Activated CD4-positive, alpha-beta T cell treated with anti-CD3 and anti-CD28 coated beads, Interleukin-2, amount 10 ng/mL, durations not matched to agents 7 days and 5 days (primary cell): Measurements from ENCODE around the gene POMC. TPM values are rescaled to one million over a fixed set of nuclear protein-coding genes. Genes with fewer than 3 reads are reported as not detected.
"Not testable (repeated sequence)": the region's sequence is repeated elsewhere in the genome, so short reads cannot be mapped to it uniquely, and the experiment has no call there.

Experiments used
- CTCF ChIA-PET: fragments of 350-600 bp; sonication (Branson Sonifier 250); formaldehyde crosslinking; loops from one replicate; lab custom pipeline; 2021; ENCODE audit warnings: antibody characterized with exemption; lab: Charles Lee
- POLR2A ChIA-PET: fragments of 350-600 bp; sonication (Branson Sonifier 250); formaldehyde crosslinking; loops from one replicate; lab custom pipeline; 2021; ENCODE audit warnings: antibody characterized with exemption; lab: Charles Lee
- DNase-seq: peaks from one replicate; pipeline ENCODE4 v3.0.0-alpha.2; 2020
- H3K27ac Mint-ChIP-seq: one replicate; pipeline ENCODE4 v1.8.0; 2021; ENCODE audit warnings: mild to moderate bottlenecking, moderate library complexity, mixed read lengths
- H3K27me3 Mint-ChIP-seq: one replicate; pipeline ENCODE4 v1.8.0; 2021; ENCODE audit warnings: mixed read lengths
- H3K36me3 Mint-ChIP-seq: one replicate; pipeline ENCODE4 v1.8.0; 2021; ENCODE audit warnings: low read depth, mixed read lengths
- H3K4me1 Mint-ChIP-seq: one replicate; pipeline ENCODE4 v1.8.0; 2021; ENCODE audit warnings: mixed read lengths
- H3K4me3 Mint-ChIP-seq: one replicate; pipeline ENCODE4 v1.8.0; 2021; ENCODE audit warnings: mild to moderate bottlenecking, moderate library complexity, mixed read lengths
- H3K9me3 Mint-ChIP-seq: one replicate; pipeline ENCODE4 v1.8.0; 2021; ENCODE audit warnings: mixed read lengths
- total RNA-seq, 2 experiments: library from RNA; stranded (reverse); gene quantifications; one replicate each; pipeline ENCODE4 v1.2.3, GENCODE V29; 2021

Gene POMC
- total RNA-seq, 2 experiments from 2014 or later = 4.1 to 5.0 TPM

DNA sequence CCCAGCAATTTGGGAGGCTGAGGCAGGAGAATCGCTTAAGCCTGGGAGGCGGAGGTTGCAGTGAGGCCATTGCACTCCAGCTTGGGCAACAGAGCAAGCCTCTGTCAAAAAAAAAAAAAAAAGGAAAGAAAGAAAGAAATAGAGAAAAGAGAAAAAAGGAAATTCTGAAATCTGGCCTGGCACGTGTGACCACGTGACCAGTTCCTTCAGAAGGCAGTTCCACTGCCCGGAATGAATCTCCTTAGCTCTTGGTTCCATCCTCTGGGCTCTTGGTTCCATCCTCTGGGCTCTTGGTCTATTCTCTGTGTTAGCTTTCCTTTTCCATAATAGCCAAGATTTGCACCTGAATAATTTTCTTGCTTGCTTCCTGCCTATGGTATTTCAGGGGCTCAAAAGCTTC lies 5.3 kb upstream of the POMC start:
- Mint-ChIP-seq H3K27me3 (peaks cover 53% of the 10 kb centered on the region), H3K27ac (no peak overlapping the region), H3K4me3 (no peak overlapping the region), H3K4me1 (peaks cover 10% of the 10 kb centered on the region), H3K9me3 (no peaks in the 10 kb centered on the region), H3K36me3 (no peaks in the 10 kb centered on the region)
- DNase-seq = no peak
- ChIA-PET CTCF (interaction anchor here (0.7 kb wide), 1 partner anchor 326 kb away, joined by 6 read pairs; no protein-coding TSS in a partner anchor), POLR2A (no interaction called here)

GRCh38 chr2:25170888-25171287 lies 2.5 kb upstream of the POMC start:
- Mint-ChIP-seq H3K27ac (no peak overlapping the region), H3K4me1 (peaks cover 25% of the 10 kb centered on the region), H3K36me3 (no peaks in the 10 kb centered on the region), H3K27me3 (peaks cover 62% of the 10 kb centered on the region), H3K4me3 (no peak overlapping the region), H3K9me3 (no peaks in the 10 kb centered on the region)
- DNase-seq = no peak
- ChIA-PET POLR2A (no interaction called here), CTCF (no interaction called here)

DNA sequence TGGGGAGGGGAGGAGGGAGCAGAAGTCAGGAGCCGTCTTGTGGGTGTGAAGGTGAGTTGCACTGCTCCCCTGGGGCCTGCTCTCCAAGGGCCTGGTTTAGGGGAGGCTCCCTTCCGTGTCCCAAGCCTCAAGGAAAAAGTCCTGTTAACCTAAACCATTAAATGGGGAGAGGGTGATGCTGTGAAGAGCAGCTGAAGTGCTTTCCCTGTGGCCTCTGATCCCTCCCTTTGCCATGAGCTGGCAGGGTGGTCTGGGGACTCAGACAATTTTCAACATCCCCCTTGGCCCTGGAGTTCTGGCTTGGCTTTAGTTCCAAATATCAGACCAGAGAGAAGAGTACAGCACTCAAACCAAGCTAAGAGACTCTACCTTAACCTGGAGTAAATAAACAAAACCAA lies 692 bp upstream of the POMC start:
- no peaks in the 10 kb centered on the region for H3K36me3 Mint-ChIP-seq
- no peak for DNase-seq
- CTCF ChIA-PET = interaction anchor here (0.6 to 1.3 kb wide), 3 partner anchors 14 to 706 kb away, joined by 3 read pairs; no protein-coding TSS in a partner anchor

DNA sequence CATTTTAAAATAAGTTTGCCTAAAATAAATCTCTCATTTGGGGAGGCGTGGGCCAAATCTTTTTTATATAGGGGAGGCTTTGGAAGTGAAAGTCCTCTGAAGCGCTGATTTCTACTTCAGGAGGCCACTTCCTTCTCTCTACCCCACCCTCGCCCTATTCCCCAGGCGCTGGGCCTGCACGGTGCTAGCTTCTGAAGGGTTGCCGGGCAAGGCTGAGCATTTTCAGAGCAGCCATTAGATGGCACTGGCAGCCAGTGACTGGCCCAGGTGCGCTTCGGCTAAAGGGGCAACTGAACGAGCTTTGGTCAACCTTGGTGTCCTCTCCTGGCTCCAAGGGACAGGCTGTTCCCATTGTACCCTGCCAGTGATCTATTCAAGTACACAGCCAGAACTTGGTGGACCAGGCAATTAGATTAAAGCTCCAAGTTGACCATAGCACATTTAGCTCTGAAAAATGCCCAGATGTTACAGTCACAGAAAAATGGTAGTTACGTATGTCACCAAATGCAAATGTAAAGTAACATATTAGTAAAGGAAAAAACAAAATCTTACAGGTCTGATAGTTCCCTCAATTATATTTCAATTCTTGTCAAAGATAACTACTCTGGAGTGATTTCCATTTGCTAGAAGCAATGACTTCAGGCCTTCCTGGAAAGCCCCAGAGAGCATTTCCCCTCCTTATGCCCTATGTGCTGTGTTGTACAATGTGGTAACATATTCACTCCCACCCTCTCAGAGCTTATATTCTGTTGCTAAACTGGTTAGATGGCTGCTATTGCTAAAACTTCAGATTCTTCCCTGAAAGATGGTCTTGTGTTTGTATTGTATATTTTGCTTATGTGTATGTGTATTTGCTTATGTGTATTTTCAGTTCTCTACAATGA lies 2.1 kb downstream of the POMC start:
- H3K27me3 Mint-ChIP-seq = peaks cover 49% of the 10 kb centered on the region
- peak; percentile 63 for DNase-seq
- no peak overlapping the region for H3K4me3 Mint-ChIP-seq
- H3K9me3 Mint-ChIP-seq = no peaks in the 10 kb centered on the region
- H3K36me3 Mint-ChIP-seq = no peaks in the 10 kb centered on the region
- POLR2A ChIA-PET = no interaction called here
- H3K4me1 Mint-ChIP-seq = peaks cover 33% of the 10 kb centered on the region
- CTCF ChIA-PET = interaction anchor here (0.7 to 3.2 kb wide), 4 partner anchors 12 to 1035 kb away, joined by 3 to 7 read pairs (median 6); no protein-coding TSS in a partner anchor
- no peak overlapping the region for H3K27ac Mint-ChIP-seq

More for the DNA sequence above, 692 bp upstream of the POMC start:
- Mint-ChIP-seq H3K4me3 (peak overlapping the region; percentile 66), H3K4me1 (peaks cover 33% of the 10 kb centered on the region), H3K27me3 (peaks cover 62% of the 10 kb centered on the region), H3K9me3 (no peaks in the 10 kb centered on the region), H3K27ac (no peak overlapping the region)
- POLR2A ChIA-PET = no interaction called here

GRCh38 chr2:25164561-25164960 lies 3.8 kb downstream of the POMC start:
- H3K36me3 Mint-ChIP-seq = peaks cover 7% of the 10 kb centered on the region
- H3K27ac Mint-ChIP-seq = no peak overlapping the region
- H3K9me3 Mint-ChIP-seq = no peaks in the 10 kb centered on the region
- no peak overlapping the region for H3K4me3 Mint-ChIP-seq
- no peak for DNase-seq
- ChIA-PET POLR2A (no interaction called here), CTCF (interaction anchor here (0.6 to 0.9 kb wide), 2 partner anchors 17 to 77 kb away, joined by 3 to 5 read pairs; no protein-coding TSS in a partner anchor)
- H3K4me1 Mint-ChIP-seq = peaks cover 43% of the 10 kb centered on the region
- peaks cover 33% of the 10 kb centered on the region for H3K27me3 Mint-ChIP-seq

DNA sequence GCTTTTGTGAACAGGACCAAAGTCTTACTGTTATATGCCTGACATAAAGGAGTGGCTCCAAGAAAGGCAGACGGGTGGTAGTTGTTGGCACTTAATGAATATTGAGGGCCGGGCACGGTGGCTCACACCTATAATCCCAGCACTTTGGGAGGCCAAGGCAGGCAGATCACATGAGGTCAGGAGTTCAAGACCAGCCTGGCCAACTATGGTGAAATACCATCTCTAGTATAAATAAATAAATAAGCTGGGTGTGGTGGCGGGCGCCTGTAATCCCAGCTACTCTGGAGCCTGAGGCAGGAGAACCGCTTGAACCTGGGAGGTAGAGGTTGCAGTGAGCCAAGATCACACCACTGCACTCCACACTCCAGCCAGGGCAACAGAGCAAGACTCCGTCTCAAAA lies 6.3 kb downstream of the POMC start:
- Mint-ChIP-seq H3K27me3 (peaks cover 13% of the 10 kb centered on the region), H3K27ac (peak overlapping the region; percentile 85), H3K4me3 (peak overlapping the region; percentile 55), H3K4me1 (peaks cover 38% of the 10 kb centered on the region)
- POLR2A ChIA-PET, H3K9me3 Mint-ChIP-seq, H3K36me3 Mint-ChIP-seq, DNase-seq: not testable (repeated sequence)
- CTCF ChIA-PET = interaction anchor here (0.7 kb wide), 1 partner anchor 538 kb away, joined by 3 read pairs; no protein-coding TSS in a partner anchor

DNA sequence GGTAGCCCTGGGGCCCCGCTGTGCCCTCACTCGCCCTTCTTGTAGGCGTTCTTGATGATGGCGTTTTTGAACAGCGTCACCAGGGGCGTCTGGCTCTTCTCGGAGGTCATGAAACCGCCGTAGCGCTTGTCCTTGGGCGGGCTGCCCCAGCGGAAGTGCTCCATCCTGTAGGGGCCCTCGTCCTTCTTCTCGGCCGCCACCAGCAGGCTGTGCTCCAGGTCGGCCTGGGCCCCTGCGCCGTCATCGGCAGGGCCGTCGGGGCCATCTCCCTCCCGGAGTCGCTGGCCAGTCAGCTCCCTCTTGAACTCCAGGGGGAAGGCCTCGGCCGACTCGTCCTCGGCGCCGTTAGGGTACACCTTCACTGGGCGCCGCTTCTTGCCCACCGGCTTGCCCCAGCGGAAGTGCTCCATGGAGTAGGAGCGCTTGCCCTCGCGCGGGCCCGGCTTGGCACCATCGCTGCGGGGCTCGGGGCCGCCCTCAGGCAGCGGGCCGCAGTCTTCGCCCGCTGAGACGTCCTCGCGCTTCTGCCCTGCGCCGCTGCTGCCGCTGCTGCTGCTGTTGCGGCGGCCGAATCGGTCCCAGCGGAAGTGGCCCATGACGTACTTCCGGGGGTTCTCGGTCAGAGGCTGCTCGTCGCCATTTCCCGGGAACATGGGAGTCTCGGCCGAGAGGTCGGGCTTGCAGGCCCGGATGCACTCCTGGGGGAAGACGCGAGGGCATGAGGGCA lies 7.2 kb downstream of the POMC start:
- H3K36me3 Mint-ChIP-seq = peaks cover 7% of the 10 kb centered on the region
- CTCF ChIA-PET = no interaction called here
- peaks cover 7% of the 10 kb centered on the region for H3K27me3 Mint-ChIP-seq
- H3K4me3 Mint-ChIP-seq = peak overlapping the region; percentile 73
- DNase-seq = peak; percentile 81
- peak overlapping the region; percentile 91 for H3K27ac Mint-ChIP-seq
- POLR2A ChIA-PET = interaction anchor here (0.6 kb wide), 1 partner anchor 189 kb away, joined by 3 read pairs; no protein-coding TSS in a partner anchor
- no peaks in the 10 kb centered on the region for H3K9me3 Mint-ChIP-seq
- H3K4me1 Mint-ChIP-seq = peaks cover 32% of the 10 kb centered on the region

- Mint-ChIP-seq H3K4me3 (peak overlapping the region; percentile 73), H3K9me3 (no peaks in the 10 kb centered on the region), H3K27me3 (peaks cover 5% of the 10 kb centered on the region), H3K36me3 (peaks cover 7% of the 10 kb centered on the region), H3K4me1 (peaks cover 24% of the 10 kb centered on the region), H3K27ac (peak overlapping the region; percentile 91)
- DNase-seq = no peak
- POLR2A ChIA-PET = no interaction called here
- CTCF ChIA-PET = no interaction called here
Observed at GRCh38 chr2:25160376-25160775, 8.0 kb downstream of the POMC start.

- peak overlapping the region; percentile 91 for H3K27ac Mint-ChIP-seq
- CTCF ChIA-PET = no interaction called here
- DNase-seq = no peak
- peaks cover 7% of the 10 kb centered on the region for H3K36me3 Mint-ChIP-seq
- no peaks in the 10 kb centered on the region for H3K9me3 Mint-ChIP-seq
- POLR2A ChIA-PET = no interaction called here
- H3K27me3 Mint-ChIP-seq = peaks cover 2% of the 10 kb centered on the region
- peaks cover 22% of the 10 kb centered on the region for H3K4me1 Mint-ChIP-seq
- H3K4me3 Mint-ChIP-seq = peak overlapping the region; percentile 73
Observed at GRCh38 chr2:25159949-25160348, 8.4 kb downstream of the POMC start.

DNA sequence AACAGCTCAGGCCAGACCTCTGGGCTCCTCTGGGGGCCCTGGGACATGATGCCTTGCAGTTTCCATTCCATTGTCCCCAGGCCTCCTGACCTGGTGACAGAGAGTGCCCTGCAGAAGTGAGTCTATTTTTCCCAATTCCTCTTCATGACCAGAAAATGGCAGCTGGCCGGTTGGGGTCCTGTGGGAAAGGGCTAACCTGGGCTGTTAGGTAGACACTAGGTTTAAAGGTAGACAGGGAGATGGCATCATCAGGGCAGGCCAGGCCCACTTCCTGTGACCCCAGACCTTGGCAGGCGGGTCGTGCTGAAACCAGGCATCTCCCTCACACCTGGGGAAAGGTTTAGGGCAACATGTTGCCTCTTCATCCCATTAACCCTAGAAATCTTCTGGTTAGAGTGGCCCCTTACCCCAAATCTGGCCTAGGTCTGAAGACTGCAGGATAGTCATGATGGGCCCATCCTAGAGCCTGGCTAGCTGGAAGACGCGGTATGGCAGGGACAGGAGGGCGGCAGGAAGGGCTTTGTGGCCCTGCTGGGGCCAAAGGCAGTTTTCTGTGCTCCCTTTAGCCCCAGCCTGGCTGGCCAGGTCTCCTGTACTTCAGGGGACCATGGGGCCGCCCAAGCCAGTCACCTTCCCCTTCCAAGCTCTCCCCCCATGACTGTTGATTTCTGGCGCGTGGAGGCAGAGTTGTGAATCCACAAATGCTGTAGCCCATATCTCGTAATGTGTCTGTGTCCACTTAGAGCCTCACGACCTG lies 10.1 kb downstream of the POMC start:
- H3K27ac Mint-ChIP-seq = peak overlapping the region; percentile 27
- POLR2A ChIA-PET = no interaction called here
- CTCF ChIA-PET = no interaction called here
- peaks cover 22% of the 10 kb centered on the region for H3K4me1 Mint-ChIP-seq
- DNase-seq = no peak
- no peaks in the 10 kb centered on the region for H3K9me3 Mint-ChIP-seq
- peaks cover 7% of the 10 kb centered on the region for H3K36me3 Mint-ChIP-seq
- no peaks in the 10 kb centered on the region for H3K27me3 Mint-ChIP-seq
- no peak overlapping the region for H3K4me3 Mint-ChIP-seq

- H3K36me3 Mint-ChIP-seq = peaks cover 4% of the 10 kb centered on the region
- ChIA-PET CTCF (interaction anchor here (0.9 kb wide), 1 partner anchor 11 kb away, joined by 3 read pairs; no protein-coding TSS in a partner anchor), POLR2A (no interaction called here)
Observed at GRCh38 chr2:25155401-25155800, 13.0 kb downstream of the POMC start.

DNA sequence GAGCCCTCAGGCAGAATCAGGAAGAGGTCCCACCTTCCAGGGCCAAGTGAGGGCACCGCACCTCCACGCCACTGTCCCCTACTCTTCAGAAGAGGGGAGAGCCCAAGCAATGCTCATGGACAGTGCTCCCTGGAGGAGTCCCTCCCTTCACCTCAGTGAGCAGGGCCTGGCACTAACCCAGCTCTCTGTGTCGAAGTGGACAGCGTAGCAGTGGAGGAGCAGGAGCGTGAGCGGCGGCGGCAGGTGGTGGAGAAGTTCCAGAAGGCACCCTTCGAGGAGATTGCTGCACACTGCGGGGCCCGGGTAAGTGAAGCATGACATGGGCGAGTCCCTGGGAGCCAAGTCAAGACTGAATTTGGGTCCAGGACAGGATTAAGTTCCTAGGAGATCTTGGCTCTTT lies 16.7 kb downstream of the POMC start:
- Mint-ChIP-seq H3K27me3 (no peaks in the 10 kb centered on the region), H3K36me3 (no peaks in the 10 kb centered on the region), H3K27ac (no peak overlapping the region), H3K4me3 (no peak overlapping the region), H3K4me1 (no peaks in the 10 kb centered on the region), H3K9me3 (no peaks in the 10 kb centered on the region)
- ChIA-PET CTCF (no interaction called here), POLR2A (no interaction called here)
- no peak for DNase-seq

More at GRCh38 chr2:25155401-25155800, 13.0 kb downstream of the POMC start:
- H3K9me3 Mint-ChIP-seq = no peaks in the 10 kb centered on the region
- H3K27me3 Mint-ChIP-seq = no peaks in the 10 kb centered on the region
- H3K4me3 Mint-ChIP-seq = no peak overlapping the region
- DNase-seq = no peak
- H3K4me1 Mint-ChIP-seq = peaks cover 13% of the 10 kb centered on the region
- no peak overlapping the region for H3K27ac Mint-ChIP-seq
